Measurements from ENCODE around the gene BOLA1. TPM values are rescaled to one million over a fixed set of nuclear protein-coding genes. Genes with fewer than 3 reads are reported as not detected.
"Not testable (repeated sequence)": the region's sequence is repeated elsewhere in the genome, so short reads cannot be mapped to it uniquely, and the experiment has no call there.

Gene BOLA1
- total RNA-seq, 1 donor from 2014 or later: 12.0 TPM

DNA sequence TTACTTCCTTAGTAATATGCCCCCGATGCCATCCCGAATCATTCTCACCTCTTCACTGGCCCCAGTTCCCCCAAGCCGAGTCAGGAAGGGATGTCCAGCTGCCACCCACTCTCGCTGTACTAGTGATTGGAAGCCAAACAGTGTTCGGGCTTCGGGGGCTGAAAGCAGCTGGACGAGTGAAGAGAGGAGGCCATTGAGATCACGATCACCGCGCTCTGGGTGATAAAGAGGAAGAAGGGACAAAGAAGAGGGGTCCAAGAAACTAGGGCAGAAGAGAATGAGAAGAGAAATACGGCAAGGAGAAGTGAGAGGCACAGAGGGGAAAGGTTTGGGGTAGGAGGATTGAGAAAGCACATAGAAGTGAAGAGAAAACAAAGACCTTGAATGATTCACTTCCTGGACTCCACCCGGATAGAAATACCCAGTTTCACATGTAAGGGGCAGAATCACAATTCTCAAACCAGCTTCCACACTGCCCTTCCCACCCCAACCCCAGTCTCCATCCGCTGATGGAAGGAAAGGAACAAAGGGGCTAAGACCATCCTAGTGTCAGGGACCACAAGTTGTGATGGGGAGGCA is 31.9 kb downstream of the BOLA1 start:
- no peak for DNase-seq

DNA sequence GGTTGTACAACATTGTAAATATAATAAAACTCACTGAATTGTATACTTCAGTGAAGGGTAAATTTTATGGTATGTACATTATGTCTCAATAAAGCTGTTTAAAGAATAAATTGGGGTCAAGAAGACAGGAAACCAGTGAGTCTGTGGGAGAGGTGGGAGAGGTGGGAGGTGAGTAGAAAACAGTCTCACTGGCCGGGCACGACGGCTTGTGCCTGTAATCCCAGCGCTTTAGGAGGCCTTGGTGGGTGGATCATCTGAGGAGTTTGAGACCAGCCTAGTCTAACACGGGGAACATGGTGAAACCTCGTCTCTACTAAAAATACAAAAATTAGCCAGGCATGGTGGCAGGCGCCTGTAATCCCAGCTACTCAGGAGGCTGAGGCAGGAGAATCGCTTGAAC is 33.1 kb downstream of the BOLA1 start:
- DNase-seq: no peak

DNA sequence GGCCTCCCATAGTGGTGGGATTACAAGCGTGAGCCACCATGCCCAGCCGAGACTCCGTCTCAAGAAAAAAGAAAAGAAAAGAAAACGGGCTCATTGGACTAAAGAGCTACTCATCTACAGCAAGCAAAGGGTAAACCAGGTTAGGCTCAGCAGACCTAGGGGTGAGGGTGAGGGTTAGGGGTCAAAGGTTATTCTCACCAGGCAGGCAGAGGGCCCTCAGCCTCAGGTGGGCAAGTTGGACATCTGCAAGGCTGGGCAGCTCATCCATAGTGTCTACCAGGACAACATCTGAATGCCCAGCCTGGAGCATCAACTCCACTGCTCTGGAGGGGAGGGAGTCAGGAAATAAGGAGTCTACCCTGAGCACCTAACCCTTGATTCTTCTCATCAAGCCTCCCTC is 33.8 kb downstream of the BOLA1 start:
- no peak for DNase-seq

DNA sequence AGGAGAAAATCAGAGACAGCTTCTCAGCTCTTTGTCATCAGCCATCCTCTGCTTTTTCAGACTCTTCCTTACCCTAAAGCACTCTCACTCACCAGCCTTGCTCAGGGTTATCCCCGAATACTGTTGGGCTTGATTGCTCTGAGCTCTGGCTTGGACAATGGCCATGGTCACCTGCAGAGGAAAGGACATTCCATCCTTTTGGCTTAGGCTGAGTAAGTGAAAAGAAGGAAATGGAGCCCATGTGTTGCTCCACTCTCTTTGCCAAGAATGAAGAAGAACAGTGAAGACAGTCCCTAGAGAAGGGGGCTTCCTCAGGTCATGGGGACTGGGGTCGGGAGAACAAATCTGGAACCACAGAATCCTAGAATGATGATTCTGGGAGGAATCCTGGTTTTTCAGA is 35.0 kb downstream of the BOLA1 start:
- no peak for DNase-seq

DNA sequence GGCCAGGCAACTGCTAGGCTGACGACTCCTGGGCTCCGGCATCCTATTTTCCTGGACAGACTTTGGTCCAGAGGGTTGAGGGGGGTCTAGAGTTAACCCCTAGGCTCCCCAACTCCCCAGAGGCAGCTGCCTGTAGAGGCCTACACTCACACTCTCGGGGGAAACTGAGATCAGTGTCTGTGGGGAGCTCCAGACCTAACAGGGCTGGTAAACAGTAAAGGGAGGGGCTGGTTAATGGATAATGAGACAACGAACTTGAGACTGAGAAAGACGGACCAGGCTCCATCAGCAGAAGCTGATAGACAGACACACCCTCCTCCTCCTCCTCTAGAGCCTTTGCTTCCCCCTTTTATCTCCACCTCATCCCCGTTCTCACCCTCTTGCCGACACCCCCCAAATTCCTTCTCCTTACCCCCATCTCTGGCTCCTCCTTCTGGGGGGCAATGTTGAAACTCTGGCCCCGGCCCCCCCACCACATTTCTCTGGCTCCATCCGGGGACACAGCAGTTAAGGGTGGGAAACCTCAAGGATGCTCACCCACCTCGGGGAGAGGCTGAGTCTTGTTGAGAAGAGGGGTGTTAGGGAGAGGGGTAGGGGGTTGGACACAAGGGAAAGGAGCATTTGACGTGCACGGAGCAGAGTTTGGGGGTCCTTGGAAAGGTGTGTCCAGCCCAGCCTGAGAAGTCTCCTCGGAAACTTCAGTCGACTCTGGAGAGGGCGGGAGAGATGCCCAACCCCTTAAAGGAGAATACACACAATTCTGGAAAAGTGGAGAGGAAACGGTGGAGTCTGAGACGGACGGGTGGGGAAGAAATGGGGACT is 37.0 kb downstream of the BOLA1 start, which contains the start of gene MTMR11:
TSS of gene MTMR11 (minus strand) at position 710 of the 822 bp plus-strand sequence. CDS start at position 478, 232 bp downstream.
- DNase-seq: peak; percentile 16

DNA sequence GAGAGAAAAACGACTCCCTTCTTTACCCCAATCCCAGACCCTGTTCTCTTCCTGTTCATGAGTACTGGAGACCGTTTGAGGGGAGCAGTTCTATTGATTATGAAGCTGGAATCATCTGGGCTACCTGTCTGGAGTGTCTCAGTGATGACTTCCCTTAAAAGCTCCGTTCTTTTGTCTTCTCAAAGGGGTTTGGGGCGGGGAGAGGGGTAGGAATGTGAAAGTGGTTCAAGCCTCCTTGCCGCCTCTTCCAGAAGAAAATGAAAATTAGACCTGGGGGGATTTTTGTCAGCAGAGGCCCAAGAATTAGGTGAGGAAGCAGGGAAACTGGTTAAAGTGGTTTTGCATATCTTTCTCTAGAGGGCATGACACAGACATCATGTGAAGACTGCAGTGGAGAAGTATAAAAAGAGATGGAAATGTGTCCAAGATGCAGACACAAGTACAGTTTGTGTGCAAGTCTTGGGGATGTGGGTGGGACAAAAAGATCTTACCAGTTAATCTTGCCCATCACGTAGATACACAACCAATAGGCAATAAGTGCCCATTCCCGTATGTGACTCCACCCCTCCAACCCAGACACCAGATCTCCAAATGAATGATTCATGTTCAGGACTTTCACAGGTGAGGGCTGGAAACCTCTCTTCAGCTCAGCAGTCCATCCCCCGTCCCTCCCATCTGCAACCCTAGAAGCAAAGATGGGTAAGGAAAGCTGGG is 37.8 kb downstream of the BOLA1 start:
- peak; percentile 26 for DNase-seq

DNA sequence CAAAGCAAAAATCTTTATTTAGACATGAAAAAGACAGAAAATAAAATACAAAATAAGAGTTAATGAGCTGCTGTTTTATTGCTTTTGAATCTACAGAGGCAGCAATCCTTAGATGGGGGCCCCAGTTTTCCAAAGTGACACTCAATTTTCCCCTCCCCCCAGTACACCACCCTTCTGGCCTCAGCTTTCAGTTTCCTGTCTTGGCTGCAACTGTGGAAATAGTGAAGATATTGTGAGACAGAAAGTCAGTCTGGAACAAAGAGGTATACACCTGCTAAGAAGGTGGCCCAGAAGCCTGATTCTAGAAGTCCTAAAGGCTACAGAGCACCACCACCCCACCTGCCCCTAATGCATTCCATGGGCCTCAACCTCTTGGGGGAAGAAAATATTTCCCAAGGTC is 38.4 kb downstream of the BOLA1 start:
- no peak for DNase-seq

DNA sequence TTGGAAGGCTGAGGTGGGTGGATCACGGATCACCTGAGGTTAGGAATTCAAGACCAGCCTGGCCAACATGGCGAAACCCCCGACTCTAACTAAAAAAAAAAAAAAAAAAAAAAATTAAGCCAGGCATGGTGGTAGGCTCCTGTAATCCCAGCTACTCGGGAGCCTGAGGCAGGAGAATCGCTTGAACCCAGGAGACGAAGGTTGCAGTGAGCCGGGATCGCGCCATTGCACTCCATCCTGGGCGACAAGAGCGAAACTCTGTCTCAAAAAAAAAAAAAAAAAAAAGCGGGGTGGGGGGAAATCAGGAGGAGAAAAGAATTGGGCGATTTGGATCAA is 39.3 kb downstream of the BOLA1 start:
- DNase-seq: not testable (repeated sequence)

DNA sequence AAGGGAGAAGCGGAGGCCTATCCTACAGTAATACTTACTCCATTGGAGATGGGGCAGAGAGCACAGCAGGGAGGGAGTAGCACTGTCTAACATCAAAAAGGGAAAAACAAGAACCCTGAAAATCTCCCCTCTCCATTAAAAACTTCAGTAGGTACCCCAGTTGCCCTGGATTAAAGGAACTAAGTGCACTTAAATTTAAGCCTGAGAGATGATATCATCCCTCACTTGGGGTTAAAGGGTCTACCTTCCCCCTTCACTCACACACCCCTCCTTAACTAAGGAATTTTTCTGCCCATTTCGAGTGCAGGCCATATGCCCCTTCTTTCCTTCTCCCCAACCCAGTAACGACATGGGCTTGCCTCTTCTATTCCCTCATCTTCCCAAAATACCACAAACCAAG is 41.1 kb downstream of the BOLA1 start:
- no peak for DNase-seq

DNA sequence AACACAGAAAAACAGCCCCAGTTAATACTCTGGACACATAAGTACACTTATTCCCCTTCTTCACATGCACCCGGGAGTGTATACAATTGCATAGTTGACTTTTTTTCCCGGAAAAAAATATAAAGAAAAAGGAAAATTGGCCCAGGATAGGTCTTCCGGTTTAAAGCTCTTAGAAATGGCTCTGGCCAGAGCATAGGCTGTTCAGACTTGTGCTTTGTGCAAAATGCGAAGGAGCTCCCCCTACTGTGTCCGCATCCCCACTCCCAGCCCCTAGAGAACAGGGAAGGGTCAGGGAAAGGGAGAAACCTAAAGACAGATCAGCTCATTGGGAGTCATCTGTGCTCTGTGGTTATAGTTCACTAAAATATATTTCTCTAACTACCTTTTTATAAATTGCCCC is 42.8 kb downstream of the BOLA1 start:
- DNase-seq: no peak

DNA sequence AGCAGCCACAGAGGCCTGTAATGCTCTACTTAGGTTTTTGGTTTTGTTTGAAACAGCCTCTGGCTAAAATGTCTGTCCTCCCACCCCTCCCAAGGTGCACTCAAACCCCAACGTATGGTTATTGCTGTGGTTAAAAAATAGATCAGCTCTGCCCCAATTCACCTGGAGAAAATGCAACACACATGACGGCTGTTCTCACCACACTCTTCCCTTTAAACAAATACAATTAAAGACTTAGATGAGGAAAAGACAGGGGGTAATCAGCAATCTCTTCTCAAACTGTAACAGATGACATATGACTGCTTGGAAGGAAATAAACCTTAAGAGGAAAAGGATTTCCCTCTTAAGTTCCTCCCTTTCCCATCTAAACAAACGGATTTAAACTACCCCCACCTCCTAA is 43.5 kb downstream of the BOLA1 start:
- DNase-seq: no peak

DNA sequence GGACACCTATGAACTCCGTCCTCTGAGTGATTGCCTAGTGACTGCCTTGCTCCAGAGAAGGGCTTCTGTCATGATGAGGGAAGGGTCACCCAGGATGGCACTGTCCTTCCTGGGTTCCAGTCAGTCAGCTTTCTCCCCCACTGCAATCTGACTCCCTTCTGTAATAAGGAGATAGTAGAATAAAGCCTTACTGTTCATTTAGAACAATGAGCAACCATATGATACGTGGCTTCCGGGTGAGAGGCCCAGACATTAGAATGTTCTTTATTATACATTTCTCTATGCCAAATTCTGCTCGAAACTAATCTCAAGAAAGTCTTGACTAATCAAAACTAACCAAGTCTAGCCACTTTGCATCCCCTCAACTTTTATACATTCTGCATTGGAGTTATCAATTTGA is 45.8 kb downstream of the BOLA1 start:
- DNase-seq: no peak

DNA sequence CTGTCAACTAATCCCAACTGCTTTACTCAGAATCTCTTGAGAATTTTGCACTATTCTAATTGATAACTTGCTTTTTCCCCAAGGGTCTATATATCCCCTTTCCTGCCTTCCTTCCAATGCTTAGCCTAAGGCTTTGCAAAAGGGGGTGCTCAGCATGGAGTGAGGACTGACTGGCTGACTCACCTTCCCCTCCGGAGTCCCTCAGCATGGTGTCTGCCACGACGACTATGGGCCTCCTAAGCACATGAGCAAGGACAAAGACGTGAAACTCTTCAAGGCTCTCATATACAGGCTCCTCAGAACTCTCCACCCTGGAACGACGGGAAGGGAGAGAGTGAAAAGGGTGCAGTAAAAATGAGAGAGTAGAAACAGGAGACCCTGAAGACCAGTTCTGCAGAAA is 50.5 kb downstream of the BOLA1 start:
- DNase-seq: no peak

Other genes with a start within 250 kb of the BOLA1 start
- 9.8 TPM for gene FCGR1A, start 116.9 kb upstream of the BOLA1 start, total RNA-seq
- gene SV2A, start 18.3 kb downstream of the BOLA1 start, total RNA-seq: 71.4 TPM
- gene SF3B4, start 28.2 kb downstream of the BOLA1 start, total RNA-seq: 8.4 TPM
- gene MTMR11, start 37.3 kb downstream of the BOLA1 start, total RNA-seq: 1.7 TPM
- 7.3 TPM for gene OTUD7B, start 111.2 kb downstream of the BOLA1 start, total RNA-seq
- 84.2 TPM for gene VPS45, start 168.2 kb downstream of the BOLA1 start, total RNA-seq

All from occipital lobe (tissue), 2 donors.